Activated CD8-positive, alpha-beta T cell treated with anti-CD3 and anti-CD28 coated beads, Interleukin-2, amount 10 ng/mL, durations not matched to agents 7 days and 5 days (primary cell): ENCODE data around the gene PLCH1. TPM values are rescaled to one million over a fixed set of nuclear protein-coding genes. Genes with fewer than 3 reads are reported as not detected.

Source experiments
- ATAC-seq: fragments of 150-1000 bp; cut with Tn5 transposase; one replicate; pipeline ENCODE4 v1.10.0; 2021; ENCODE audit warnings: moderate library complexity
- CTCF ChIA-PET: fragments of 350-600 bp; sonication (Branson Sonifier 250); formaldehyde crosslinking; loops from one replicate; lab custom pipeline; 2021; ENCODE audit warnings: antibody characterized with exemption; lab: Charles Lee
- POLR2A ChIA-PET: fragments of 350-600 bp; sonication (Branson Sonifier 250); formaldehyde crosslinking; loops from one replicate; lab custom pipeline; 2021; ENCODE audit warnings: antibody characterized with exemption; lab: Charles Lee
- DNase-seq: peaks from one replicate; pipeline ENCODE4 v3.0.0-alpha.2; 2020
- H3K27ac Mint-ChIP-seq: one replicate; pipeline ENCODE4 v1.8.0; 2021; ENCODE audit warnings: mild to moderate bottlenecking, mixed read lengths
- H3K27me3 Mint-ChIP-seq: one replicate; pipeline ENCODE4 v1.8.0; 2021; ENCODE audit warnings: low read depth, mixed read lengths
- H3K36me3 Mint-ChIP-seq: one replicate; pipeline ENCODE4 v1.8.0; 2021; ENCODE audit warnings: low read depth, mixed read lengths
- H3K4me1 Mint-ChIP-seq: one replicate; pipeline ENCODE4 v1.8.0; 2021; ENCODE audit warnings: low read depth, mixed read lengths
- H3K4me3 Mint-ChIP-seq: one replicate; pipeline ENCODE4 v1.8.0; 2021; ENCODE audit warnings: mild to moderate bottlenecking, mixed read lengths
- H3K9me3 Mint-ChIP-seq: one replicate; pipeline ENCODE4 v1.8.0; 2022; ENCODE audit warnings: mixed read lengths; ENCODE audit not compliant: insufficient read depth
- total RNA-seq, 2 experiments: library from RNA; stranded (reverse); gene quantifications; one replicate each; pipeline ENCODE4 v1.2.3, GENCODE V29; 2021

Gene PLCH1
- total RNA-seq, 2 experiments from 2014 or later: 2.0 to 2.4 TPM

DNA sequence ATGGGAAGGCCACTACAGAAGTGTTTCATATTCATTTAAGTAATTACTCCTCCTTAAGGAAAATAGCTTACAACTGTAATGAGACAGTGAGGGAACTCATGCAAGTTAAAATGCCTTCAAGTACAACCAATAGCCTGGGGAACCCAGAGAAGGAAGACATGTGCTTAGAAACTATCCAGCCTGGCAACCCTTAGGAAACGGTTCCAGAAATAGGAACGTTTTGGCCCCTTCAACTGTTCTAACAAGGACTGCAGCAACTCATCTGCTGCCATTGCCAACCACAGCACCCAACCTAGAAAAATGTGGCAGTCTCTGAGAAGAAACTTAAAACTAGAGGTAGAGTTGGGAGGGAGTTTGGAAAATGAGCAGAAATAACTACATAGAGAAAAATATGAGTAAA, 303.8 kb downstream of the PLCH1 start:
- ChIA-PET POLR2A (no interaction called here), CTCF (no interaction called here)
- ATAC-seq: no peak

DNA sequence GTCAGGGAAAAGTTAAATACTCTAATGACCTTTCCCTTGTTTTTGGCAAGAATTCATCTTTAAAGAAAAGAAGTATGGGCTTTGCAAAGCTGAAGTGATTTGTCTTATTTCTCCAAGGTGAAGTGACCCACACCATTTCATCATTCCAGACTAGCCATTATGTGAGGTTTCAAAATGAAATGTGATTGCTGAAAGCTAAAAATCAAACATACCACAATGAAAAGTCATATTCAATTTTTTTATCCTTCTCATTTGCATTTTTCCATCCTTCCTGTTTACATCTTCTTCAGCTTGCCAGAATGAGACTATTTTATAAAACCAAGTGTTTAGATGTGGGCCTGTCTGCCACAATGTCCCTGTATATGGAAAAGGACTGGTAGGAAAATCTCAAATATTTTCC, 309.1 kb downstream of the PLCH1 start:
- POLR2A ChIA-PET: no interaction called here

More for the DNA sequence above, 303.8 kb downstream of the PLCH1 start:
- DNase-seq: no peak
- Mint-ChIP-seq H3K27me3 (no peaks in the 10 kb centered on the region), H3K4me1 (no peaks in the 10 kb centered on the region), H3K27ac (no peak overlapping the region), H3K9me3 (no peaks in the 10 kb centered on the region), H3K4me3 (no peak overlapping the region), H3K36me3 (no peaks in the 10 kb centered on the region)

DNA sequence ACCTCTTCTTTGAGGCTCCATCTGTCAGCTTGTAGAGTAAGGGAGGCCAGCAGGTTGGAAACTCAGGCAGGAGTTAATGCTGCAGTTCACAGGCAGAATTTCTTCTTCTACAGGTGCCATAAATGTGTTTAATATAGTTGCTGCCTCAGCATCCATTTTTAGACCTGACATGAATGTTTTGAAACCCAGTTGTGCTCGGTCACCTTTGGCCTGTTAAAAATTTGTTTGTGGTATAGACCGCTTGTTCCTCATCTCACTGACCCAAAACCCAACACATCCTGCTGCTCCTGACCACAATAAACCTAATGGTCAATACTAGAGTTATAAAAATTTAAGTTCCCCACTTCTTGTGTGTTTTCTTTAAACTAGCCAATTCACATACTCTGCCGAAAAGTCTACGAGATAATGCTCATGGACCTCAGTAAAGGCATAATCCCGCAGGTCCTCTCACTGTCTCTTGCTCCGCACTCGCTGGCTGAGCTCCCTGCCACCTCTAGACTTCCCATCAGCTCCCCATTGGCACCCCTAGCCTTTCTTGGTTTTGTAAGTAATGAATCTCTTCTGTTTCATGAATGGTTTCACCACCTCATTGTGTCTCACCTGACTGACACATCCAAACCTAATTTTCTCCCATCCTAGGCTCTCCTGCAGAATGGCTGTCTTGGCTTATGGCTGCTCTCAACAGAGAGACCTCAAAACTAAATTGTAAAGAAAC, 312.9 kb downstream of the PLCH1 start:
- Mint-ChIP-seq H3K4me1 (no peaks in the 10 kb centered on the region), H3K9me3 (peaks cover 8% of the 10 kb centered on the region), H3K36me3 (no peaks in the 10 kb centered on the region), H3K4me3 (no peak overlapping the region), H3K27ac (no peak overlapping the region), H3K27me3 (no peaks in the 10 kb centered on the region)
- no peak for ATAC-seq
- DNase-seq: no peak
- ChIA-PET CTCF (no interaction called here), POLR2A (no interaction called here)

More for the DNA sequence above, 309.1 kb downstream of the PLCH1 start:
- no peaks in the 10 kb centered on the region for H3K36me3 Mint-ChIP-seq
- H3K9me3 Mint-ChIP-seq: no peaks in the 10 kb centered on the region
- no peak overlapping the region for H3K27ac Mint-ChIP-seq
- CTCF ChIA-PET: no interaction called here
- DNase-seq (no peak), ATAC-seq (no peak)
- no peaks in the 10 kb centered on the region for H3K4me1 Mint-ChIP-seq
- H3K27me3 Mint-ChIP-seq: no peaks in the 10 kb centered on the region
- H3K4me3 Mint-ChIP-seq: no peak overlapping the region

DNA sequence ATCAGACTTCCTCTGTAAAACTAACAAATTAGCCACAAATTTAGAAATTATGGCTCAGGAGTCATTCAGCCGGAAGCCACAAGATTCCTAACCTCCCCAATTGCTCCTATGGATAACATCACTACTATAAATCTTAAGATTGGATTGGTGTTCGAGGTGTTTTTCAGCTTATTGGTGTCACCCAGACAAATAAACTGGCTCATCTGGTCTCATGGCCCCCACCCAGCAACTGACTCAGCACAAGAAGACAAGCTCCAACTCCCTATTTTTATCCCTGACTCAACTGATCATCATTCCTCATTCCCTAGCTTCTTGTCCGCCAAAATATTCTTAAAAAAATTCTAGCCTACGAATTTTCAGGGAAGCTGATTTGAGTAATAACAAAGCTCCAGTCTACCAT, 316.3 kb downstream of the PLCH1 start:
- no peak overlapping the region for H3K27ac Mint-ChIP-seq
- H3K4me3 Mint-ChIP-seq: no peak overlapping the region
- DNase-seq (no peak), ATAC-seq (no peak)
- H3K36me3 Mint-ChIP-seq: no peaks in the 10 kb centered on the region
- ChIA-PET CTCF (no interaction called here), POLR2A (no interaction called here)
- peaks cover 8% of the 10 kb centered on the region for H3K9me3 Mint-ChIP-seq
- H3K4me1 Mint-ChIP-seq: no peaks in the 10 kb centered on the region
- H3K27me3 Mint-ChIP-seq: no peaks in the 10 kb centered on the region

GRCh38 chr3:155426524-155427230, 318.2 kb downstream of the PLCH1 start:
- ATAC-seq (no peak), DNase-seq (no peak)
- Mint-ChIP-seq H3K27ac (no peak overlapping the region), H3K9me3 (peaks cover 8% of the 10 kb centered on the region), H3K27me3 (peaks cover 2% of the 10 kb centered on the region), H3K36me3 (no peaks in the 10 kb centered on the region), H3K4me3 (no peak overlapping the region), H3K4me1 (no peaks in the 10 kb centered on the region)
- ChIA-PET CTCF (no interaction called here), POLR2A (no interaction called here)

- Mint-ChIP-seq H3K27me3 (peaks cover 2% of the 10 kb centered on the region), H3K27ac (no peak overlapping the region), H3K9me3 (peaks cover 8% of the 10 kb centered on the region), H3K4me3 (no peak overlapping the region), H3K4me1 (no peaks in the 10 kb centered on the region), H3K36me3 (no peaks in the 10 kb centered on the region)
- no peak for DNase-seq
- ATAC-seq: no peak
- ChIA-PET CTCF (no interaction called here), POLR2A (no interaction called here)
These were observed 319.5 kb downstream of the PLCH1 start for GRCh38 chr3:155425396-155425795.

DNA sequence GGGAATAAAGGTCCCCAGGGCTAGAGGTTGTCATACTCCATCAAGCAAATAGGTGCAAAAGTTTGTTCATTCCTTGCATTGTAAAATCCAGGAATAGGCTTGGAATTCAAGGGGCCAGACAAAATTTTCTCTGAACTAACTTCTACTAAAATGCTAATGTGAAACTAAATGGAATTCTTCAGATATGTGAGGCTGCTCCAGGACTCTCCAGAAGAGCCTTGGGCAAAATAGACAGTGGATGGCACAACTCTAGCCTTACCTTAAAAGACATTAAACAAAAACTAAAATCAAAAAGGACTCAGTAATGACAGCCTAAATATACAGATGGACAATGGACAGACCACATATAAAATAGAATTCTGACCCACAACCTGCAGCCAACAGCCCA, 320.6 kb downstream of the PLCH1 start:
- DNase-seq (no peak), ATAC-seq (no peak)
- Mint-ChIP-seq H3K27me3 (peaks cover 2% of the 10 kb centered on the region), H3K9me3 (peaks cover 8% of the 10 kb centered on the region), H3K36me3 (no peaks in the 10 kb centered on the region), H3K4me3 (no peak overlapping the region), H3K27ac (no peak overlapping the region), H3K4me1 (no peaks in the 10 kb centered on the region)
- ChIA-PET CTCF (no interaction called here), POLR2A (no interaction called here)

GRCh38 chr3:155423526-155424322, 321.1 kb downstream of the PLCH1 start:
- H3K27me3 Mint-ChIP-seq: peaks cover 2% of the 10 kb centered on the region
- peaks cover 7% of the 10 kb centered on the region for H3K9me3 Mint-ChIP-seq
- DNase-seq (no peak), ATAC-seq (no peak)
- H3K36me3 Mint-ChIP-seq: no peaks in the 10 kb centered on the region
- no peak overlapping the region for H3K4me3 Mint-ChIP-seq
- H3K4me1 Mint-ChIP-seq: no peaks in the 10 kb centered on the region
- ChIA-PET CTCF (interaction anchor here (1.4 kb wide), 1 partner anchor 278 kb away, joined by 3 read pairs; no protein-coding TSS in a partner anchor), POLR2A (no interaction called here)
- H3K27ac Mint-ChIP-seq: no peak overlapping the region

- Mint-ChIP-seq H3K4me3 (no peak overlapping the region), H3K27me3 (peaks cover 2% of the 10 kb centered on the region), H3K36me3 (no peaks in the 10 kb centered on the region), H3K27ac (no peak overlapping the region), H3K4me1 (no peaks in the 10 kb centered on the region), H3K9me3 (no peaks in the 10 kb centered on the region)
- ATAC-seq (no peak), DNase-seq (no peak)
- CTCF ChIA-PET: no interaction called here
- POLR2A ChIA-PET: no interaction called here
These were observed 323.9 kb downstream of the PLCH1 start for GRCh38 chr3:155420881-155421486.

GRCh38 chr3:155420406-155420805, 324.5 kb downstream of the PLCH1 start:
- H3K4me1 Mint-ChIP-seq: no peaks in the 10 kb centered on the region
- DNase-seq: no peak
- ChIA-PET CTCF (no interaction called here), POLR2A (no interaction called here)
- no peak overlapping the region for H3K27ac Mint-ChIP-seq
- no peak for ATAC-seq
- H3K27me3 Mint-ChIP-seq: peaks cover 2% of the 10 kb centered on the region
- H3K36me3 Mint-ChIP-seq: no peaks in the 10 kb centered on the region
- H3K4me3 Mint-ChIP-seq: no peak overlapping the region
- H3K9me3 Mint-ChIP-seq: no peaks in the 10 kb centered on the region

- no peak for DNase-seq
- ChIA-PET POLR2A (no interaction called here), CTCF (no interaction called here)
- H3K36me3 Mint-ChIP-seq: no peaks in the 10 kb centered on the region
- peaks cover 2% of the 10 kb centered on the region for H3K27me3 Mint-ChIP-seq
- no peaks in the 10 kb centered on the region for H3K9me3 Mint-ChIP-seq
- H3K4me3 Mint-ChIP-seq: no peak overlapping the region
- no peaks in the 10 kb centered on the region for H3K4me1 Mint-ChIP-seq
- ATAC-seq: no peak
- H3K27ac Mint-ChIP-seq: no peak overlapping the region
These were observed 326.5 kb downstream of the PLCH1 start for GRCh38 chr3:155418407-155418806.

DNA sequence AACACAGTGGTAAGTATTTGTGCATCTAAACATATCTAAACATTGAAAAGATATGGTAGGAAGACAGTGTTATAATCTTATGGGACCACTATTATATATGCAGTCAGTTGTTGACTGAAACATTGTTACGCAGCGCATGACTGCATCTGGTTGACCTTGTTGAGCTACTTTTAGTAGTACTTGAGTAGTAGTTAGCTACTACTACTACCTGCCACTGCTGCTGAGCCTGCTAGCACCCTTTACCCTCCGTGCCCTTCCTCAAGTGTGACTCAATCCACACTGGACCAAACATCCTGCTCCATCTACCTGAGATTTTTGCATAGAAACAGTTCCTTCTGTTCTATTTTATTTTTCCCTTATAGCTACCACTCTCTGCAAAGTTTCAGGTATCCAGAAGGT, 327.8 kb downstream of the PLCH1 start:
- H3K27me3 Mint-ChIP-seq: no peaks in the 10 kb centered on the region
- H3K4me1 Mint-ChIP-seq: no peaks in the 10 kb centered on the region
- ATAC-seq (no peak), DNase-seq (no peak)
- H3K27ac Mint-ChIP-seq: no peak overlapping the region
- ChIA-PET POLR2A (no interaction called here), CTCF (no interaction called here)
- no peaks in the 10 kb centered on the region for H3K36me3 Mint-ChIP-seq
- H3K9me3 Mint-ChIP-seq: no peaks in the 10 kb centered on the region
- no peak overlapping the region for H3K4me3 Mint-ChIP-seq
